VCaP (cell line): ENCODE data around the gene GTPBP4.

ENCODE experiments used
- H3K27ac ChIP-seq: fragments of 450-650 bp; 2 replicates; pipeline ENCODE4 v1.5.1; 2017
- TF ChIP-seq, protein P1 (sequence below): fragments of 450-650 bp; conservative IDR thresholded peaks from 2 replicates; pipeline ENCODE4 v1.5.1; 2017; ENCODE audit warnings: mild to moderate bottlenecking, moderate library complexity

GTPBP4 gene

DNA sequence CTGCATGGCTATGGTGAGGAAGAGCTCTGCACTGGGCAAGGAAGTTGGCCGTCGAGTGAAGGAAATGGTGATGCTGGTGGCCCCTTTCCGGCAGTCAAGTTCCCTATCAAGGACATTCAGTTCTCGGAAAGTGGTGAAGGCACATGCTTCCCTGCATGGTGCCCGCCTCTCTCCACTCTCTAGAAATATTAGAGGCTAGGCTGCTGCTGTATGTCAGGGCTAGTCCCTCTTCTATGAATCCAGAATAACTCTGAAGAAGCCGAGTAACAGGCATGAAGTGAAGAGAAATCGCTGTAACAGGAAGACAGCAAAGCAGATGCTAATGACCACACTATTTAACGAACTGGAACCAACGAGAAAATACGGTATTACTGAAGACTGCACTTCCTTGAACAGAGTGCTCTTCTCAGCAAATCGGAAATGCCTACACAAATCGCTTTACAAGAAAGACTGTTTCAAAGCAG is 55.3 kb downstream of the GTPBP4 start:
- TF ChIP-seq, protein P1, sequence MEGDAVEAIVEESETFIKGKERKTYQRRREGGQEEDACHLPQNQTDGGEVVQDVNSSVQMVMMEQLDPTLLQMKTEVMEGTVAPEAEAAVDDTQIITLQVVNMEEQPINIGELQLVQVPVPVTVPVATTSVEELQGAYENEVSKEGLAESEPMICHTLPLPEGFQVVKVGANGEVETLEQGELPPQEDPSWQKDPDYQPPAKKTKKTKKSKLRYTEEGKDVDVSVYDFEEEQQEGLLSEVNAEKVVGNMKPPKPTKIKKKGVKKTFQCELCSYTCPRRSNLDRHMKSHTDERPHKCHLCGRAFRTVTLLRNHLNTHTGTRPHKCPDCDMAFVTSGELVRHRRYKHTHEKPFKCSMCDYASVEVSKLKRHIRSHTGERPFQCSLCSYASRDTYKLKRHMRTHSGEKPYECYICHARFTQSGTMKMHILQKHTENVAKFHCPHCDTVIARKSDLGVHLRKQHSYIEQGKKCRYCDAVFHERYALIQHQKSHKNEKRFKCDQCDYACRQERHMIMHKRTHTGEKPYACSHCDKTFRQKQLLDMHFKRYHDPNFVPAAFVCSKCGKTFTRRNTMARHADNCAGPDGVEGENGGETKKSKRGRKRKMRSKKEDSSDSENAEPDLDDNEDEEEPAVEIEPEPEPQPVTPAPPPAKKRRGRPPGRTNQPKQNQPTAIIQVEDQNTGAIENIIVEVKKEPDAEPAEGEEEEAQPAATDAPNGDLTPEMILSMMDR = no peak
- no peak overlapping the region for H3K27ac ChIP-seq

DNA sequence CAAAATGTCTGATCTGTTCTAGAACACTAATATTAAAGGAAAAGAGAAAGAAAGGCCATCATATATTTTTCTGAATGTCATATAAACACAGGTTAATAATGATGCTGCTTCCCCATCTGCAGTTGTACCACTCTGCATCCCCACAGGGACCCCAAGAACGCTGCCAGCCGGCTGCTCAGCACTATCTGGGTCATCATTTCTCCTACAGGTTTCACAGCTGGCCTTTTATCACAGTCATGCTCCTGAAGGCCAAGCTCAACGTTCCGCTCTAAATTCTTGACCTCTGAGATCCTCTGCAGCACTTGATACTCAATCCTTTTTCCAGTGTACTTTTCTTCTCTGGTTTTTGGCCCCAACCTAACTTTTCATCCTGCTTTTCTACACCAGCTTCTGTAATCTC is 55.9 kb downstream of the GTPBP4 start:
- TF ChIP-seq, protein P1 = no peak
- 0 out of 2 replicates have a peak overlapping the region, but pooled peaks have one; percentile 18 for H3K27ac ChIP-seq

- peak overlapping the region; percentile 18; the same call in 1 of the 2 replicates for H3K27ac ChIP-seq
- TF ChIP-seq, protein P1 = no peak
Measured at GRCh38 chr10:1044964-1045363, 56.7 kb downstream of the GTPBP4 start.

- peak overlapping the region; percentile 8; the same call in 1 of the 2 replicates for H3K27ac ChIP-seq
- TF ChIP-seq, protein P1 = no peak
Measured at GRCh38 chr10:1045415-1045814, 57.2 kb downstream of the GTPBP4 start.

DNA sequence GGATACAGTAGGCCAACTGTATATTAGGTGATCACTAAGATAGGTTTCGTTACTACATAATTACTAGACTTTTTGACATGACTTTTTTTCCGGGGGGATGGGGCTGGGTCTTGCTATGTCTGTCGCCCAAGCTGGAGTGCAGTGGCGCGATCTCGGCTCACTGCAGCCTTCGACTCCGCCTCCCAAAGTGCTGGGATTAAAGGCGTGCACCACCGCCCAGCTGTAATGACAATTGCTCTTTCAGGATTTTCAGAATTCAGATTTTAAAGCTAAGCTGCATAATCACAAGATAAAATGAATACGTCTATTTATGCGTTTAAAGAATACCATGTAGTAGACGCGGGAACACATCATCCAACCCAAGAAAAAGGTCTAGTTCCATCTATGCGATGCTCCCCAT is 59.7 kb downstream of the GTPBP4 start:
- peak overlapping the region; percentile 92 for H3K27ac ChIP-seq
- TF ChIP-seq, protein P1 = no peak

GRCh38 chr10:1048349-1048731 is 60.1 kb downstream of the GTPBP4 start:
- TF ChIP-seq, protein P1 = no peak
- H3K27ac ChIP-seq = peak overlapping the region; percentile 92

GRCh38 chr10:1048732-1049424 is 60.6 kb downstream of the GTPBP4 start, which contains the start of gene IDI1:
TSS of gene IDI1 (minus strand) at chr10:1049119. CDS start at chr10:1049003, 116 bp downstream.
- TF ChIP-seq, protein P1 = no peak
- peak within 1 kb of the TSS; percentile 92 for H3K27ac ChIP-seq
